WTC11 (cell line): ENCODE data around the gene SQOR. TPM values are rescaled to one million over a fixed set of nuclear protein-coding genes. Genes with fewer than 3 reads are reported as not detected.

ENCODE experiments used
- ATAC-seq: fragments of 200-7000 bp; cut with Tn5 transposase; 2 replicates; pipeline ENCODE4 v1.10.0; 2021; ENCODE audit warnings: mild to moderate bottlenecking, moderate library complexity
- CTCF ChIA-PET: fragments of 300-600 bp; sonication (Branson Sonifier 250); formaldehyde crosslinking; loops from one replicate; lab custom pipeline; 2021; ENCODE audit warnings: antibody characterized with exemption; lab: Charles Lee
- POLR2A ChIA-PET: fragments of 350-600 bp; sonication (Branson Sonifier 250); formaldehyde crosslinking; loops from one replicate; lab custom pipeline; 2021; ENCODE audit warnings: antibody characterized with exemption; lab: Charles Lee
- DNase-seq: peaks from one replicate; pipeline ENCODE4 v3.0.0; 2021; ENCODE audit warnings: low spot score
- H3K27ac Mint-ChIP-seq: 2 replicates; pipeline ENCODE4 v1.8.0; 2021; ENCODE audit warnings: mixed read lengths
- H3K27me3 Mint-ChIP-seq: 2 replicates; pipeline ENCODE4 v1.8.0; 2021; ENCODE audit warnings: low read depth, mild to moderate bottlenecking, moderate library complexity, mixed read lengths
- H3K36me3 Mint-ChIP-seq: 2 replicates; pipeline ENCODE4 v1.8.0; 2021; ENCODE audit warnings: mixed read lengths
- H3K4me1 Mint-ChIP-seq: 2 replicates; pipeline ENCODE4 v1.8.0; 2022; ENCODE audit warnings: mixed read lengths
- H3K4me3 Mint-ChIP-seq: 2 replicates; pipeline ENCODE4 v1.8.0; 2021; ENCODE audit warnings: mild to moderate bottlenecking, moderate library complexity, mixed read lengths
- H3K9me3 Mint-ChIP-seq: 2 replicates; pipeline ENCODE4 v1.8.0; 2021; ENCODE audit warnings: mixed read lengths
- CDX4 ChIP-seq: fragments of 250-450 bp; sonication (Bioruptor Pico); IDR thresholded peaks from 2 replicates; pipeline ENCODE4 v1.9.0; 2021; ENCODE audit warnings: moderate library complexity, mild to moderate bottlenecking, inconsistent platforms, borderline replicate concordance
- E2F4 ChIP-seq: sonication (generic); formaldehyde crosslinking; IDR thresholded peaks from 2 replicates; pipeline ENCODE4 v1.8.1; 2022; ENCODE audit warnings: low read depth, mild to moderate bottlenecking, moderate library complexity, missing genetic modification reagents, borderline replicate concordance
- FOXJ3 ChIP-seq: sonication (generic); formaldehyde crosslinking; IDR thresholded peaks from 2 replicates; pipeline ENCODE4 v1.9.0; 2021; ENCODE audit warnings: missing genetic modification reagents, mild to moderate bottlenecking, borderline replicate concordance
- FOXP1 ChIP-seq: sonication (generic); formaldehyde crosslinking; IDR thresholded peaks from 2 replicates; pipeline ENCODE4 v1.8.0; 2022; ENCODE audit warnings: missing genetic modification reagents, mild to moderate bottlenecking, moderate library complexity, borderline replicate concordance
- GABPB1 ChIP-seq: sonication (generic); formaldehyde crosslinking; IDR thresholded peaks from 2 replicates; pipeline ENCODE4 v1.8.1; 2023; ENCODE audit warnings: mild to moderate bottlenecking, missing genetic modification reagents
- HMGXB4 ChIP-seq: sonication (generic); formaldehyde crosslinking; IDR thresholded peaks from 2 replicates; pipeline ENCODE4 v1.8.1; 2023; ENCODE audit warnings: mild to moderate bottlenecking, moderate library complexity, missing genetic modification reagents
- NFE2L1 ChIP-seq: sonication (generic); formaldehyde crosslinking; IDR thresholded peaks from 2 replicates; pipeline ENCODE4 v1.8.1; 2023; ENCODE audit warnings: missing genetic modification reagents
- PREB ChIP-seq: sonication (generic); formaldehyde crosslinking; IDR thresholded peaks from 2 replicates; pipeline ENCODE4 v1.8.1; 2022; ENCODE audit warnings: mild to moderate bottlenecking, missing genetic modification reagents, moderate library complexity, borderline replicate concordance
- RELA ChIP-seq: sonication (generic); formaldehyde crosslinking; IDR thresholded peaks from 2 replicates; pipeline ENCODE4 v1.8.1; 2022; ENCODE audit warnings: missing genetic modification reagents, mild to moderate bottlenecking, borderline replicate concordance
- RORB ChIP-seq: fragments of 250-450 bp; sonication (Bioruptor Pico); IDR thresholded peaks from 2 replicates; pipeline ENCODE4 v1.9.0; 2021; ENCODE audit warnings: mild to moderate bottlenecking
- SMAD4 ChIP-seq: sonication (generic); formaldehyde crosslinking; IDR thresholded peaks from 2 replicates; pipeline ENCODE4 v1.8.0; 2022; ENCODE audit warnings: mild to moderate bottlenecking, missing genetic modification reagents
- SP1 ChIP-seq: sonication (generic); formaldehyde crosslinking; conservative IDR thresholded peaks from 2 replicates; pipeline ENCODE4 v1.8.1; 2022; ENCODE audit warnings: missing genetic modification reagents
- ZNF416 ChIP-seq: fragments of 250-450 bp; sonication (Bioruptor Pico); IDR thresholded peaks from 2 replicates; pipeline ENCODE4 v1.9.0; 2021; ENCODE audit warnings: mild to moderate bottlenecking, inconsistent platforms
- ZNF423 ChIP-seq: fragments of 250-450 bp; sonication (Bioruptor Pico); IDR thresholded peaks from 2 replicates; pipeline ENCODE4 v2.1.2; 2022; ENCODE audit warnings: mild to moderate bottlenecking, moderate library complexity
- ZNF425 ChIP-seq: fragments of 250-450 bp; sonication (Bioruptor Pico); conservative IDR thresholded peaks from 2 replicates; pipeline ENCODE4 v1.9.0; 2021; ENCODE audit warnings: mild to moderate bottlenecking
- ZSCAN18 ChIP-seq: fragments of 250-450 bp; sonication (Bioruptor Pico); IDR thresholded peaks from 2 replicates; pipeline ENCODE4 v2.1.2; 2022; ENCODE audit warnings: mild to moderate bottlenecking, moderate library complexity
- total RNA-seq: library from RNA; stranded (reverse); gene quantifications from 3 replicates; pipeline ENCODE4 v1.2.3, GENCODE V29; 2021

SQOR gene
- total RNA-seq, 1 experiment from 2014 or later: 0.72 TPM

GRCh38 chr15:45640616-45641015 is 5.8 kb downstream of the SQOR start:
- no peaks in the 10 kb centered on the region for H3K9me3 Mint-ChIP-seq
- H3K4me3 Mint-ChIP-seq: no peak overlapping the region
- peaks cover 5% of the 10 kb centered on the region for H3K4me1 Mint-ChIP-seq
- no peaks in the 10 kb centered on the region for H3K36me3 Mint-ChIP-seq
- ATAC-seq: no peak
- POLR2A ChIA-PET: no interaction called here
- no peak for DNase-seq
- CTCF ChIA-PET: no interaction called here
- H3K27ac Mint-ChIP-seq: no peak overlapping the region
- H3K27me3 Mint-ChIP-seq: peaks cover 42% of the 10 kb centered on the region
- TF ChIP-seq RELA (CRISPR knock-in tag): no peak
- no peak for TF ChIP-seq FOXJ3 (CRISPR knock-in tag)
- no peak for TF ChIP-seq SMAD4 (CRISPR knock-in tag)
- no peak for TF ChIP-seq ZSCAN18 (CRISPR knock-in tag)
- TF ChIP-seq CDX4 (CRISPR knock-in tag): no peak
- TF ChIP-seq ZNF423 (CRISPR knock-in tag): no peak
- no peak for TF ChIP-seq HMGXB4
- no peak for TF ChIP-seq RORB (CRISPR knock-in tag)
- TF ChIP-seq PREB (CRISPR knock-in tag): no peak
- no peak for TF ChIP-seq FOXP1 (CRISPR knock-in tag)
- no peak for TF ChIP-seq SP1
- TF ChIP-seq GABPB1 (CRISPR knock-in tag): no peak
- no peak for TF ChIP-seq ZNF425
- TF ChIP-seq ZNF416 (CRISPR knock-in tag): no peak

- ATAC-seq (no peak), DNase-seq (no peak)
- CTCF ChIA-PET: no interaction called here
- Mint-ChIP-seq H3K36me3 (no peaks in the 10 kb centered on the region), H3K27ac (no peak overlapping the region), H3K9me3 (no peaks in the 10 kb centered on the region), H3K4me3 (no peak overlapping the region), H3K4me1 (0 out of 2 replicates have a peak, but pooled peaks cover 2% of the 10 kb centered on the region), H3K27me3 (peaks cover 36% of the 10 kb centered on the region)
- POLR2A ChIA-PET: no interaction called here
- TF ChIP-seq E2F4 (CRISPR knock-in tag) (no peak), GABPB1 (CRISPR knock-in tag) (peak; percentile 66), NFE2L1 (CRISPR knock-in tag) (no peak)
Observed at GRCh38 chr15:45641374-45641781, 6.5 kb downstream of the SQOR start.
